Fibroblast of villous mesenchyme (primary cell): ENCODE results near the gene OSBPL8. TPM values are rescaled to one million over a fixed set of nuclear protein-coding genes. Genes with fewer than 3 reads are reported as not detected.

ENCODE experiments used
- DNase-seq: peaks from one replicate; pipeline ENCODE4 v3.0.0-alpha.2; 2010; ENCODE audit warnings: low read depth
- H3K4me3 ChIP-seq: 2 replicates; pipeline ENCODE4 v1.5.1; 2011; ENCODE audit warnings: low read depth, mild to moderate bottlenecking, low read length
- CTCF ChIP-seq: IDR thresholded peaks from 2 replicates; pipeline ENCODE4 v1.5.1; 2012; ENCODE audit warnings: low read depth, mild to moderate bottlenecking, low read length; ENCODE audit not compliant: insufficient read depth
- total RNA-seq: library from RNA; depleted of rRNA; stranded (reverse); fragments of >200 nt; gene quantifications from 2 replicates; pipeline ENCODE4 v1.2.3, GENCODE V29; 2012

Gene OSBPL8
- total RNA-seq, 1 donor: 135 TPM

DNA sequence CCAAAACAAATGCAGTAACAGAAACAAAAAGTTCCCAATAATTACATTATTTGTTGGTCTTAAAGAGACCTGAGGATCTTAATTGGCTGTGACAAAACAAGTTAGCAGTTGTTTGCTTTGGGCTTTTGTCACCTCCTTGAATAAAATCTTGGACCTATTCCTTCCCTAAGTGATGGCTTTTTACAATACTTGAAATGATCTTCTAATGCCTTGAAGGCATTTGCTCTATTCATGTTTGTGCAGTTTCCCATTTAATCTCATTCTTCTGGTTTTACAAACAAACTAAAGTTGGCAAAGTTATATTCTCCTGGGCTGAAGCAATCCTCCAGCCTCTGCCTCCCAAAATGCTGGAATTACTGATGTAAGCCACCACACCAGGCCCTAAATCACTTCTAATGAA is 98.8 kb downstream of the OSBPL8 start:
- no peak overlapping the region for H3K4me3 ChIP-seq
- no peak for TF ChIP-seq CTCF
- no peak for DNase-seq

GRCh38 chr12:76457818-76458217 is 101.8 kb downstream of the OSBPL8 start:
- no peak for DNase-seq
- no peak overlapping the region for H3K4me3 ChIP-seq
- no peak for TF ChIP-seq CTCF

GRCh38 chr12:76457010-76457409 is 102.6 kb downstream of the OSBPL8 start:
- DNase-seq: peak; percentile 48
- no peak overlapping the region for H3K4me3 ChIP-seq
- TF ChIP-seq CTCF: no peak

DNA sequence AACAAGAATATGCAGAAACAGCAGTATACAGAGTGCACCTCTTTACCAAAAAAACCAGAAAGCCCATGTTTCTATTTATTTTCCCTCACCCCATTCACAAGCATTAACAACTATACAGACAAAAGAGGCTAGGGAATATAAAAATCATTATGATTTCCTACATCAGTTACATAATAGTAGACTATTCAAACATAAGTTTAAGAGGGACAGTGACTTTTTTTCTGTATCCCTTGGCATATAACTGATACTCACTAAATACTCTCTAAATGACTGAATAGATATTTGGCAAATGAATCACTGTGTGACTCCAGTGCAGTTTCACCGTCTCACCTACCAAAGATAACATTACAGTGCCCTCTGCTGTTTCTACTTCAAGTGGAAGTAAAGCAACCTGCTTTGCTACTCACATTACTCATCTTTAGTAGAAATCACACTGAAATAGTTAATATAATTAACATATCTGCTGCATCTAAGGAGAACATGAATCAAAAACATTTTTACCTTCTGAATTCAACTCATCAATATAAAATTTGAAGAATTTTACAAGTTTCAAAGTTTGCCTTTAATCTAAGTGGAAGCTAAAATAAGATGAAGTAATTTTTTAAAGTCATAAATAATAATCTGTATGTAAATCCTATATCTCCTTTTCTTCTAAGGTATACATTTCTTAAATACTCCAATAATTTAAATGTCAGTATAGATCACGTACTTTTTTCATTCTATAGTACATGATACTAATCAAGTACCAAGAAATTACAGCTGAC is 103.8 kb downstream of the OSBPL8 start:
- peak; percentile 64 for TF ChIP-seq CTCF
- DNase-seq: peak; percentile 86
- no peak overlapping the region for H3K4me3 ChIP-seq

- TF ChIP-seq CTCF: no peak
- no peak for DNase-seq
- H3K4me3 ChIP-seq: no peak overlapping the region
These were observed 108.0 kb downstream of the OSBPL8 start for GRCh38 chr12:76451528-76451927.

- H3K4me3 ChIP-seq: no peak overlapping the region
- DNase-seq: peak; percentile 89
- TF ChIP-seq CTCF: no peak
These were observed 108.9 kb downstream of the OSBPL8 start for GRCh38 chr12:76450690-76451089.

GRCh38 chr12:76449993-76450392 is 109.6 kb downstream of the OSBPL8 start:
- H3K4me3 ChIP-seq: no peak overlapping the region
- TF ChIP-seq CTCF: no peak
- no peak for DNase-seq
